Tibial nerve (tissue), 4 donors: ENCODE results near the gene DSC2.

Experiments
- EP300 ChIP-seq, 2 donors: sonication (generic); formaldehyde crosslinking; IDR thresholded peaks; one replicate each; pipeline ENCODE4 v1.6.1; 2017; ENCODE audit warnings: antibody characterized with exemption in 2 of 2, mild to moderate bottlenecking in 1 of 2
- POLR2A ChIP-seq, 2 donors: fragments of 450-650 bp; IDR thresholded peaks; one replicate each; pipeline ENCODE4 v1.6.1; 2017; ENCODE audit warnings: antibody characterized with exemption in 2 of 2, mild to moderate bottlenecking in 2 of 2, moderate library complexity in 2 of 2
- TF ChIP-seq, protein P1 (sequence below), 5 experiments: fragments of 200-600 bp in 3 of 5; fragments of 450-650 bp in 2 of 5; sonication (generic) in 3 of 5; IDR thresholded peaks; one replicate each; pipeline ENCODE4 v1.5.1; 2016 to 2019; ENCODE audit warnings: antibody characterized with exemption in 5 of 5, mild to moderate bottlenecking in 3 of 5, moderate library complexity in 2 of 5

DNA sequence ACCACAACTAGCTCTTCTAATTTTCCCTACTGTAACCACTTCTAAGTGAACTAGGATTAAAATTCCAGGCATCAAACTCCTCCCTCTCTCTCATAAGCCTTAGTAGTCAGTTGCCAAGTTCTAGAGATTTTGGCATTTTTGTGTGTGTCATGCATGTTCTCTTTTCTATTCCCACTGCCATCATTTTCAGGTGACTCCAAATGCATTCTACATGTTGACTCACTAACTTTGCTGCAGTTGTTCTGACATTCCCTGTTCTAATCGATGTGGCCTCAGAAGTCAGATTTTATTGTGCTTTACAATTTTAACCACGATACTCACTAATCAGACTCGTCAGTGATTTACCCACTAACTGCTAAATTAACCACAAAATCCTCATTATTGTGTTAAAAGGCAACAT is 47.1 kb upstream of the DSC2 start:
- TF ChIP-seq, protein P1, sequence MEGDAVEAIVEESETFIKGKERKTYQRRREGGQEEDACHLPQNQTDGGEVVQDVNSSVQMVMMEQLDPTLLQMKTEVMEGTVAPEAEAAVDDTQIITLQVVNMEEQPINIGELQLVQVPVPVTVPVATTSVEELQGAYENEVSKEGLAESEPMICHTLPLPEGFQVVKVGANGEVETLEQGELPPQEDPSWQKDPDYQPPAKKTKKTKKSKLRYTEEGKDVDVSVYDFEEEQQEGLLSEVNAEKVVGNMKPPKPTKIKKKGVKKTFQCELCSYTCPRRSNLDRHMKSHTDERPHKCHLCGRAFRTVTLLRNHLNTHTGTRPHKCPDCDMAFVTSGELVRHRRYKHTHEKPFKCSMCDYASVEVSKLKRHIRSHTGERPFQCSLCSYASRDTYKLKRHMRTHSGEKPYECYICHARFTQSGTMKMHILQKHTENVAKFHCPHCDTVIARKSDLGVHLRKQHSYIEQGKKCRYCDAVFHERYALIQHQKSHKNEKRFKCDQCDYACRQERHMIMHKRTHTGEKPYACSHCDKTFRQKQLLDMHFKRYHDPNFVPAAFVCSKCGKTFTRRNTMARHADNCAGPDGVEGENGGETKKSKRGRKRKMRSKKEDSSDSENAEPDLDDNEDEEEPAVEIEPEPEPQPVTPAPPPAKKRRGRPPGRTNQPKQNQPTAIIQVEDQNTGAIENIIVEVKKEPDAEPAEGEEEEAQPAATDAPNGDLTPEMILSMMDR (IDR thresholded peaks at IDR 0.05): no peak
- TF ChIP-seq POLR2A (IDR thresholded peaks at IDR 0.05) (no peak), EP300 (IDR thresholded peaks at IDR 0.05) (no peak)
